H9 (cell line): Measurements from ENCODE around the gene CLIP1. TPM values are rescaled to one million over a fixed set of nuclear protein-coding genes. Genes with fewer than 3 reads are reported as not detected.
A peak's percentile ranks its signal among the peaks of the same experiment; 100 is the strongest.

ENCODE experiments used
- DNase-seq: peaks from one replicate; pipeline ENCODE4 v3.0.0-alpha.2; 2017
- H2AFZ ChIP-seq: one replicate; pipeline ENCODE4 v1.6.1; 2013; ENCODE audit warnings: mild to moderate bottlenecking, low read length, control low read depth, moderate library complexity
- H2AK5ac ChIP-seq: 2 replicates; pipeline ENCODE4 v1.6.1; 2013; ENCODE audit warnings: low read length, control low read depth, mixed read lengths; ENCODE audit not compliant: insufficient read length
- H2BK120ac ChIP-seq: one replicate; pipeline ENCODE4 v1.6.1; 2013; ENCODE audit warnings: low read depth, mild to moderate bottlenecking, low read length, control low read depth, inconsistent platforms; ENCODE audit not compliant: poor library complexity, severe bottlenecking
- H2BK12ac ChIP-seq: 2 replicates; pipeline ENCODE4 v1.6.1; 2013; ENCODE audit warnings: low read length, control low read depth, mixed read lengths, low read depth; ENCODE audit not compliant: insufficient read length
- H2BK15ac ChIP-seq: 2 replicates; pipeline ENCODE4 v1.6.1; 2013; ENCODE audit warnings: low read depth, low read length, control low read depth
- H2BK20ac ChIP-seq: one replicate; pipeline ENCODE4 v1.6.1; 2013; ENCODE audit warnings: low read depth, mild to moderate bottlenecking, low read length, control low read depth, inconsistent platforms; ENCODE audit not compliant: poor library complexity, severe bottlenecking
- H2BK5ac ChIP-seq: 2 replicates; pipeline ENCODE4 v1.6.1; 2013; ENCODE audit warnings: low read length, control low read depth, mixed read lengths; ENCODE audit not compliant: insufficient read length
- H3K14ac ChIP-seq: 2 replicates; pipeline ENCODE4 v1.6.1; 2013; ENCODE audit warnings: low read length, control low read depth; ENCODE audit not compliant: insufficient read depth
- H3K18ac ChIP-seq: 2 replicates; pipeline ENCODE4 v1.6.1; 2013; ENCODE audit warnings: low read depth, mild to moderate bottlenecking, mixed read lengths, low read length, control low read depth; ENCODE audit not compliant: insufficient read length
- H3K23ac ChIP-seq: 2 replicates; pipeline ENCODE4 v1.6.1; 2013; ENCODE audit warnings: low read length, control low read depth, mixed read lengths, low read depth; ENCODE audit not compliant: insufficient read length
- H3K23me2 ChIP-seq: 2 replicates; pipeline ENCODE4 v1.6.1; 2013; ENCODE audit warnings: low read depth, mild to moderate bottlenecking, mixed read lengths, low read length, control low read depth; ENCODE audit not compliant: insufficient read length, poor library complexity, severe bottlenecking
- H3K27ac ChIP-seq: 2 replicates; pipeline ENCODE4 v1.5.1; 2013; ENCODE audit warnings: low read length, control low read depth, mixed read lengths, low read depth; ENCODE audit not compliant: insufficient read length
- H3K27me3 ChIP-seq: 2 replicates; pipeline ENCODE4 v1.6.1; 2013; ENCODE audit warnings: low read length, control low read depth, inconsistent platforms; ENCODE audit not compliant: insufficient read depth
- H3K4ac ChIP-seq: 2 replicates; pipeline ENCODE4 v1.6.1; 2013; ENCODE audit warnings: low read depth, mild to moderate bottlenecking, control low read depth, inconsistent platforms, low read length, moderate library complexity
- H3K4me1 ChIP-seq: 2 replicates; pipeline ENCODE4 v1.6.1; 2013; ENCODE audit warnings: low read length, control low read depth, inconsistent platforms; ENCODE audit not compliant: insufficient read depth
- H3K4me2 ChIP-seq: 2 replicates; pipeline ENCODE4 v1.6.1; 2013; ENCODE audit warnings: low read length, control low read depth, mixed read lengths; ENCODE audit not compliant: insufficient read length, insufficient read depth
- H3K56ac ChIP-seq: 2 replicates; pipeline ENCODE4 v1.6.1; 2013; ENCODE audit warnings: low read depth, mild to moderate bottlenecking, mixed read lengths, low read length, control low read depth; ENCODE audit not compliant: insufficient read length
- H3K79me1 ChIP-seq: 2 replicates; pipeline ENCODE4 v1.6.1; 2013; ENCODE audit warnings: low read depth, mild to moderate bottlenecking, moderate library complexity, low read length, control low read depth, inconsistent platforms; ENCODE audit not compliant: insufficient read depth, poor library complexity, severe bottlenecking
- H3K79me2 ChIP-seq: 2 replicates; pipeline ENCODE4 v1.6.1; 2013; ENCODE audit warnings: low read length, control low read depth, inconsistent platforms; ENCODE audit not compliant: insufficient read depth
- H3K9ac ChIP-seq: 2 replicates; pipeline ENCODE4 v1.6.1; 2013; ENCODE audit warnings: low read length, control low read depth, mixed read lengths; ENCODE audit not compliant: insufficient read length; ENCODE audit errors: extremely low read depth
- H3K9me3 ChIP-seq: one replicate; pipeline ENCODE4 v1.6.1; 2013; ENCODE audit warnings: low read depth, low read length, inconsistent platforms; ENCODE audit not compliant: control insufficient read depth
- H3T11ph ChIP-seq: one replicate; pipeline ENCODE4 v1.6.1; 2013; ENCODE audit warnings: mild to moderate bottlenecking, low read length, control low read depth, inconsistent platforms
- H4K20me1 ChIP-seq: one replicate; pipeline ENCODE4 v1.6.1; 2013; ENCODE audit not compliant: control insufficient read depth, insufficient read length, insufficient read depth
- H4K5ac ChIP-seq: 2 replicates; pipeline ENCODE4 v1.6.1; 2013; ENCODE audit warnings: low read depth, mild to moderate bottlenecking, mixed read lengths, low read length, control low read depth; ENCODE audit not compliant: insufficient read length
- H4K8ac ChIP-seq: replicated peaks from 2 replicates; pipeline ENCODE4 v1.6.1; 2013; ENCODE audit warnings: low read length, control low read depth, mixed read lengths, low read depth; ENCODE audit not compliant: insufficient read length
- H4K91ac ChIP-seq: 2 replicates; pipeline ENCODE4 v1.6.1; 2013; ENCODE audit warnings: low read depth, mild to moderate bottlenecking, moderate library complexity, mixed read lengths, low read length, control low read depth; ENCODE audit not compliant: insufficient read length
- H3K27ac Mint-ChIP-seq, 3 experiments: 2 replicates in 2 of 3; 3 replicates in 1 of 3; pipeline ENCODE4 v1.8.0; 2020 to 2021; ENCODE audit warnings: mixed read lengths in 3 of 3, mild to moderate bottlenecking in 1 of 3, moderate library complexity in 1 of 3
- H3K27me3 Mint-ChIP-seq: 2 replicates; pipeline ENCODE4 v1.8.0; 2021; ENCODE audit warnings: low read depth, mild to moderate bottlenecking, moderate library complexity, mixed read lengths
- H3K36me3 Mint-ChIP-seq, 3 experiments: 2 replicates in 2 of 3; 3 replicates in 1 of 3; pipeline ENCODE4 v1.8.0; 2020 to 2021; ENCODE audit warnings: low read depth in 3 of 3, mixed read lengths in 3 of 3; ENCODE audit not compliant: insufficient read depth in 1 of 3
- H3K4me1 Mint-ChIP-seq, 2 experiments: 2 replicates each; pipeline ENCODE4 v1.8.0; 2020; ENCODE audit warnings: mixed read lengths in 2 of 2
- H3K4me3 Mint-ChIP-seq, 2 experiments: 2 replicates in 1 of 2; 3 replicates in 1 of 2; pipeline ENCODE4 v1.8.0; 2020 to 2021; ENCODE audit warnings: mild to moderate bottlenecking in 2 of 2, mixed read lengths in 2 of 2, moderate library complexity in 1 of 2
- H3K9me3 Mint-ChIP-seq, 2 experiments: 2 replicates in 1 of 2; 3 replicates in 1 of 2; pipeline ENCODE4 v1.8.0; 2020; ENCODE audit warnings: mild to moderate bottlenecking in 2 of 2, mixed read lengths in 2 of 2, moderate library complexity in 1 of 2
- WGBS: extraction: QIAGEN DNeasy Blood & Tissue Kit; methylation state at CpG from one replicate; pipeline ENCODE4 v1.1.7; 2013; ENCODE audit warnings: missing lambda C conversion rate, low lambda C conversion rate, mixed read lengths; ENCODE audit not compliant: insufficient read length; ENCODE audit errors: extremely low coverage; 5-methylcytosine and 5-hydroxymethylcytosine counted together
- total RNA-seq: library from RNA; stranded (reverse); gene quantifications from 2 replicates; pipeline ENCODE4 v1.2.1, GENCODE V29; 2021
- TF ChIP-seq, protein P1 (sequence below): fragments of 200-600 bp; sonication (generic); conservative IDR thresholded peaks from 3 replicates; pipeline ENCODE4 v1.8.0; 2021; ENCODE audit warnings: antibody characterized with exemption, mild to moderate bottlenecking

Gene CLIP1
- total RNA-seq, 1 experiment from 2014 or later: 23.6 TPM

DNA sequence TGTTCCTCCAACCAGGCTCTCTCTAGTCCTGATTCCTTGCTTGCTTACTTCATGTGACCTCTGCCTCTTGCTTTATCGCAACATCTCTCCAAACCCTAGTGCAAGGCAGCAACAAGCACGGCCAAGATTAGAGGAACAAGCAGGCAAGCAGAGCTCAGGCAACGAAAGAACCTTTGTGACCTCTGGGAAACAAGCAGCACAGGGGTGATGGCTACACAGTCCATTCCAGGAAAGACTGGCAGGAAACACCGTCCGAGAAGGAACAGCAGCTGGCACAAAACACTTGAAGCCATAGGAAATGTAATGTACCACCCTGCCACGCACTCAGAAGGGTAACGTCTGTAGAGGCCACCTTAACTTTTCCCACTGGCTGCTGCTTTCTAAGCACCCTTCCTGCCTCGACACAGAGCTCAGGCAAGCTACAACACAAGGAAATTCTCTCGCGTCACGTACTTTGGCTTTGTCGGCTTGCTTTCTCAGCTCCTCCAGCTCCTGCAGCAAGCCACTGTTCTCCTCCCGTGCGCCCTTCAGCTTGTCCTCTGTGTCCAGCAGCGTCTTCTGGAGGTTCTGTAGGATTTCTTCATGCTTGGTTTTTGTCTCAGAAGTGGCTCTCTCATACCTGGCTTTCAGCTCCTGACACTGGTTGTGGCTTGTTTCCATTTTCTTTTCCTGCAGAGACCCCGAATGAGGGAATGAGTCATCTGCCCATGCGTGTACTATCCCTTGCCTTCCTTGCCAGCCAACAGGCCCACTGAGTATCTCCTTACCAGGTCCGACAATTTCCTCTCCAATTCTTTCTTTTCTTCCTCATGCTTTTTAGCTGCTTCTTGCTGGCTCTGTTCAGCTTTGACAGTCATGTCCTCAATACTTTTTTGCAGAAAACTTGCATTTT is 94.7 kb downstream of the CLIP1 start:
- Histone ChIP-seq H3K4me1 (no peaks in the 10 kb centered on the region), H3K4me2 (no peak overlapping the region), H3T11ph (no peak overlapping the region), H2BK120ac (no peak overlapping the region), H2BK5ac (no peak overlapping the region), H4K20me1 (no peaks in the 10 kb centered on the region), H3K27ac (no peak overlapping the region), H3K23ac (no peak overlapping the region), H3K23me2 (no peaks in the 10 kb centered on the region), H3K56ac (no peak overlapping the region), H3K79me2 (no peaks in the 10 kb centered on the region), H3K14ac (no peak overlapping the region; the same call in 1 of the 2 replicates), H3K9me3 (no peaks in the 10 kb centered on the region), H2BK20ac (no peak overlapping the region), H3K27me3 (no peaks in the 10 kb centered on the region), H2BK15ac (no peak overlapping the region), H3K4ac (no peak overlapping the region), H3K9ac (no peak overlapping the region), H4K5ac (no peak overlapping the region), H2AFZ (no peak overlapping the region), H2BK12ac (no peak overlapping the region), H2AK5ac (no peak overlapping the region), H4K91ac (no peak overlapping the region), H4K8ac (no peak overlapping the region), H3K18ac (no peak overlapping the region), H3K79me1 (no peaks in the 10 kb centered on the region)
- WGBS: no CpG with 5 or more reads among the region's 18 CpGs
- no peaks in the 10 kb centered on the region for H3K9me3 Mint-ChIP-seq
- H3K4me1 Mint-ChIP-seq: peaks cover 0 to 3% of the 10 kb centered on the region in 2 experiments; a peak in 2 of 4 replicates
- H3K36me3 Mint-ChIP-seq: peaks cover 5 to 20% (median 17%) of the 10 kb centered on the region in 3 experiments; a peak in 6 of 7 replicates
- DNase-seq: no peak
- peak overlapping the region in 2 of 3 experiments; percentile 47 to 73; a peak in 3 of 7 replicates for H3K27ac Mint-ChIP-seq
- H3K4me3 Mint-ChIP-seq: no peak overlapping the region
- TF ChIP-seq, protein P1, sequence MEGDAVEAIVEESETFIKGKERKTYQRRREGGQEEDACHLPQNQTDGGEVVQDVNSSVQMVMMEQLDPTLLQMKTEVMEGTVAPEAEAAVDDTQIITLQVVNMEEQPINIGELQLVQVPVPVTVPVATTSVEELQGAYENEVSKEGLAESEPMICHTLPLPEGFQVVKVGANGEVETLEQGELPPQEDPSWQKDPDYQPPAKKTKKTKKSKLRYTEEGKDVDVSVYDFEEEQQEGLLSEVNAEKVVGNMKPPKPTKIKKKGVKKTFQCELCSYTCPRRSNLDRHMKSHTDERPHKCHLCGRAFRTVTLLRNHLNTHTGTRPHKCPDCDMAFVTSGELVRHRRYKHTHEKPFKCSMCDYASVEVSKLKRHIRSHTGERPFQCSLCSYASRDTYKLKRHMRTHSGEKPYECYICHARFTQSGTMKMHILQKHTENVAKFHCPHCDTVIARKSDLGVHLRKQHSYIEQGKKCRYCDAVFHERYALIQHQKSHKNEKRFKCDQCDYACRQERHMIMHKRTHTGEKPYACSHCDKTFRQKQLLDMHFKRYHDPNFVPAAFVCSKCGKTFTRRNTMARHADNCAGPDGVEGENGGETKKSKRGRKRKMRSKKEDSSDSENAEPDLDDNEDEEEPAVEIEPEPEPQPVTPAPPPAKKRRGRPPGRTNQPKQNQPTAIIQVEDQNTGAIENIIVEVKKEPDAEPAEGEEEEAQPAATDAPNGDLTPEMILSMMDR: no peak
- H3K27me3 Mint-ChIP-seq: no peaks in the 10 kb centered on the region
